ENCODE data around the gene STK32B. TPM values are rescaled to one million over a fixed set of nuclear protein-coding genes. Genes with fewer than 3 reads are reported as not detected.

The STK32B gene
- total and polyA plus RNA-seq, 4 donors, result 0.02 to 0.28 (median 0.08) TPM; not detected in 1

GRCh38 chr4:5079581-5079980 lies 28.3 kb downstream of the STK32B start:
- peaks cover 0 to 12% (median 8%) of the 10 kb centered on the region in 4 donors for H3K9me3 ChIP-seq (ENCODE audit: control insufficient read depth in 4 of 4, low read length in 3 of 4)
- TF ChIP-seq EGR1 (IDR thresholded peaks at IDR 0.05; ENCODE audit: low read depth in 2 of 2) (no peak), HNF4G (IDR thresholded peaks at IDR 0.05) (no peak), SP1 (IDR thresholded peaks at IDR 0.05) (no peak), RXRA (IDR thresholded peaks at IDR 0.05) (no peak), JUND (IDR thresholded peaks at IDR 0.05) (no peak), ZBTB33 (IDR thresholded peaks at IDR 0.05) (no peak), YY1 (IDR thresholded peaks at IDR 0.05) (no peak), TAF1 (conservative IDR thresholded peaks at IDR 0.05) (no peak), GABPA (IDR thresholded peaks at IDR 0.05 in 1 of 2, conservative IDR thresholded peaks at IDR 0.05 in 1 of 2) (no peak), RAD21 (IDR thresholded peaks at IDR 0.05) (no peak)
- TF ChIP-seq, protein P1, sequence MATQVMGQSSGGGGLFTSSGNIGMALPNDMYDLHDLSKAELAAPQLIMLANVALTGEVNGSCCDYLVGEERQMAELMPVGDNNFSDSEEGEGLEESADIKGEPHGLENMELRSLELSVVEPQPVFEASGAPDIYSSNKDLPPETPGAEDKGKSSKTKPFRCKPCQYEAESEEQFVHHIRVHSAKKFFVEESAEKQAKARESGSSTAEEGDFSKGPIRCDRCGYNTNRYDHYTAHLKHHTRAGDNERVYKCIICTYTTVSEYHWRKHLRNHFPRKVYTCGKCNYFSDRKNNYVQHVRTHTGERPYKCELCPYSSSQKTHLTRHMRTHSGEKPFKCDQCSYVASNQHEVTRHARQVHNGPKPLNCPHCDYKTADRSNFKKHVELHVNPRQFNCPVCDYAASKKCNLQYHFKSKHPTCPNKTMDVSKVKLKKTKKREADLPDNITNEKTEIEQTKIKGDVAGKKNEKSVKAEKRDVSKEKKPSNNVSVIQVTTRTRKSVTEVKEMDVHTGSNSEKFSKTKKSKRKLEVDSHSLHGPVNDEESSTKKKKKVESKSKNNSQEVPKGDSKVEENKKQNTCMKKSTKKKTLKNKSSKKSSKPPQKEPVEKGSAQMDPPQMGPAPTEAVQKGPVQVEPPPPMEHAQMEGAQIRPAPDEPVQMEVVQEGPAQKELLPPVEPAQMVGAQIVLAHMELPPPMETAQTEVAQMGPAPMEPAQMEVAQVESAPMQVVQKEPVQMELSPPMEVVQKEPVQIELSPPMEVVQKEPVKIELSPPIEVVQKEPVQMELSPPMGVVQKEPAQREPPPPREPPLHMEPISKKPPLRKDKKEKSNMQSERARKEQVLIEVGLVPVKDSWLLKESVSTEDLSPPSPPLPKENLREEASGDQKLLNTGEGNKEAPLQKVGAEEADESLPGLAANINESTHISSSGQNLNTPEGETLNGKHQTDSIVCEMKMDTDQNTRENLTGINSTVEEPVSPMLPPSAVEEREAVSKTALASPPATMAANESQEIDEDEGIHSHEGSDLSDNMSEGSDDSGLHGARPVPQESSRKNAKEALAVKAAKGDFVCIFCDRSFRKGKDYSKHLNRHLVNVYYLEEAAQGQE (IDR thresholded peaks at IDR 0.05), result no peak
- TF ChIP-seq, protein P2, sequence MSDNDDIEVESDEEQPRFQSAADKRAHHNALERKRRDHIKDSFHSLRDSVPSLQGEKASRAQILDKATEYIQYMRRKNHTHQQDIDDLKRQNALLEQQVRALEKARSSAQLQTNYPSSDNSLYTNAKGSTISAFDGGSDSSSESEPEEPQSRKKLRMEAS (IDR thresholded peaks at IDR 0.05), result no peak
- no peak overlapping the region for H3K4me3 ChIP-seq (ENCODE audit: low read depth in 1 of 3, low read length in 3 of 3)
- DNase-seq (ENCODE audit: low spot score), result no peak
- no peak overlapping the region for H3K9ac ChIP-seq (ENCODE audit: low read depth in 1 of 2, low read length in 2 of 2)
- no peaks in the 10 kb centered on the region for H3K4me1 ChIP-seq (ENCODE audit: control insufficient read depth in 4 of 4, insufficient read depth in 4 of 4, low read length in 3 of 4)
- no peaks in the 10 kb centered on the region for H3K36me3 ChIP-seq (ENCODE audit: control insufficient read depth in 4 of 4, insufficient read depth in 3 of 4, low read depth in 1 of 4, low read length in 3 of 4)
- H3K27ac ChIP-seq (ENCODE audit: low read depth in 1 of 2, low read length in 2 of 2), result no peak overlapping the region
- no peaks in the 10 kb centered on the region for H3K27me3 ChIP-seq (ENCODE audit: control insufficient read depth in 4 of 4, insufficient read depth in 4 of 4, low read length in 3 of 4)

DNA sequence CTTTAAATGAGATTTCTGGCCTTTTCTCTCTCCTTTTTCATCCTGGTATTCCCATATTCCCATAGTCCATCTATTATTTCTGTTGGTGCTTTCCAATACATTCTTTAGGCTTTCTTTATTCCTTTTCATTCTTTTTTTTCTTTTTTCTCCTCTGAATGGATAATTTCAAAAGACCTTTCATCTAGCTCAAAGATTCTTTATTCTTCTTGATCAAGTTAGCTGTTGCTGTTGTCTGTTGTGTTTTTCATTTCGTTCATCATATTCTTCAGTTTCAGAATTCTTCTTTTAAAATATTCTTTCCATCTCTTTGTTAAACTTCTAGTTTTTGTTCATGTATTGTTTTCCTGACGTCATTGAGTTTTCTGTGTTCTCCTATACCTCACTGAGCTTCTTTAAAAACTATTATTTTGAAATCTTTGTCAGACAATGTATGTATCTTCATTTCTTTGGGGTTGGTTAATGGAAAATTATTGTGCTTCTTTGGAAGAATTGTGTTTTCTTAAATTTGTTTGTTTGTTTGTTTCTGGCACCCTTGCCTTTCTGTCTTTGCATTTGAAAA lies 30.2 kb downstream of the STK32B start:
- H3K4me3 ChIP-seq (ENCODE audit: low read depth in 1 of 3, low read length in 3 of 3), result no peak overlapping the region
- no peaks in the 10 kb centered on the region for H3K4me1 ChIP-seq (ENCODE audit: control insufficient read depth in 4 of 4, insufficient read depth in 4 of 4, low read length in 3 of 4)
- H3K27me3 ChIP-seq (ENCODE audit: control insufficient read depth in 4 of 4, insufficient read depth in 4 of 4, low read length in 3 of 4), result peaks cover 0 to 3% (median 0%) of the 10 kb centered on the region in 4 donors
- no peak for DNase-seq (ENCODE audit: low spot score)
- TF ChIP-seq JUND (IDR thresholded peaks at IDR 0.05), result no peak
- TF ChIP-seq YY1 (IDR thresholded peaks at IDR 0.05), result no peak
- TF ChIP-seq, protein P1 (IDR thresholded peaks at IDR 0.05), result no peak
- no peak for TF ChIP-seq RXRA (IDR thresholded peaks at IDR 0.05)
- no peak for TF ChIP-seq HNF4G (IDR thresholded peaks at IDR 0.05)
- no peak for TF ChIP-seq HNF4A (conservative IDR thresholded peaks at IDR 0.05)
- TF ChIP-seq, protein P3, sequence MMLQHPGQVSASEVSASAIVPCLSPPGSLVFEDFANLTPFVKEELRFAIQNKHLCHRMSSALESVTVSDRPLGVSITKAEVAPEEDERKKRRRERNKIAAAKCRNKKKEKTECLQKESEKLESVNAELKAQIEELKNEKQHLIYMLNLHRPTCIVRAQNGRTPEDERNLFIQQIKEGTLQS (IDR thresholded peaks at IDR 0.05), result no peak
- no peak for TF ChIP-seq RAD21 (IDR thresholded peaks at IDR 0.05)
- TF ChIP-seq, protein P2 (IDR thresholded peaks at IDR 0.05), result no peak
- no peak for TF ChIP-seq GABPA (IDR thresholded peaks at IDR 0.05 in 1 of 2, conservative IDR thresholded peaks at IDR 0.05 in 1 of 2)
- no peak for TF ChIP-seq NR2F2 (IDR thresholded peaks at IDR 0.05)
- no peak for TF ChIP-seq SP1 (IDR thresholded peaks at IDR 0.05)
- TF ChIP-seq FOXA1 (IDR thresholded peaks at IDR 0.05), result no peak
- no peak for TF ChIP-seq TAF1 (conservative IDR thresholded peaks at IDR 0.05)
- no peak for TF ChIP-seq CTCF (IDR thresholded peaks at IDR 0.05; ENCODE audit: low read depth, low read length, missing input control)
- peaks cover 4 to 18% (median 10%) of the 10 kb centered on the region in 4 donors for H3K9me3 ChIP-seq (ENCODE audit: control insufficient read depth in 4 of 4, low read length in 3 of 4)
- no peak overlapping the region for H3K27ac ChIP-seq (ENCODE audit: low read depth in 1 of 2, low read length in 2 of 2)
- WGBS, result 62% methylated on average over 2 of the region's 2 CpGs
- no peak overlapping the region for H3K9ac ChIP-seq (ENCODE audit: low read depth in 1 of 2, low read length in 2 of 2)
- H3K36me3 ChIP-seq (ENCODE audit: control insufficient read depth in 4 of 4, insufficient read depth in 3 of 4, low read depth in 1 of 4, low read length in 3 of 4), result no peaks in the 10 kb centered on the region

Data from liver (tissue), 9 donors.